NCI-H774 (cell line): ENCODE data around the gene PARM1.

Experiments
- DNase-seq: peaks from one replicate; lab custom pipeline; 2025; lab: John Stamatoyannopoulos, UW

PARM1 gene, protein sequence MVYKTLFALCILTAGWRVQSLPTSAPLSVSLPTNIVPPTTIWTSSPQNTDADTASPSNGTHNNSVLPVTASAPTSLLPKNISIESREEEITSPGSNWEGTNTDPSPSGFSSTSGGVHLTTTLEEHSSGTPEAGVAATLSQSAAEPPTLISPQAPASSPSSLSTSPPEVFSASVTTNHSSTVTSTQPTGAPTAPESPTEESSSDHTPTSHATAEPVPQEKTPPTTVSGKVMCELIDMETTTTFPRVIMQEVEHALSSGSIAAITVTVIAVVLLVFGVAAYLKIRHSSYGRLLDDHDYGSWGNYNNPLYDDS

DNA sequence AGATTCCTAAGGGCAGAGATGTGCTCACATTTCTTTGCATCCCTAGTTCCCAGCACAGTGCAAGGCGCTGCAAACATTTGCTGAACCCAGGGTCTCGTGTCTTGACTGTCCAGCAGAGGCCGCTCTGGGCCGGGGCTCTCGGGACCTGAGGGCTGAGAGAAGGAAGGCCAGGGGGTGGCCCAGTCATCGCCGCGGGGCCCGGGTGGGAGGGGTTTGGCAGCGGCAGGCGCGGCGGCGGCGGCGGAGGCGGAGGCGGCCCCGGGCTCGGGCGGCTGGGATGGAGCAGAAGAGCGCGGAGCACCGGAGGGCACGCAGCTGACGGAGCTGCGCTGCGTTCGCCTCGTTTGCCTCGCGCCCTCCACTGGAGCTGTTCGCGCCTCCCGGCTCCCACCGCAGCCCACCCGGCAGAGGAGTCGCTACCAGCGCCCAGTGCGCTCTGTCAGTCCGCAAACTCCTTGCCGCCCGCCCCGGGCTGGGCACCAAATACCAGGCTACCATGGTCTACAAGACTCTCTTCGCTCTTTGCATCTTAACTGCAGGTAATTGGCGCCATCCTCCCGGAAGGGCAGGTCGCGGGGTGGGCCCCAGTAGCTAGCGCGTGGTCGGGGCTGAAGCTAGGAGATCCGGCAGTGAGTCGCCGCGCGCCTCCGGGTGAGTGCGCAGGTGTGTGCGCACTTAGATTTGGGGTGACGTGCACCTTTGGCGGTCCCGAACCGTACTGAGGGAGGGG, at the start of gene PARM1:
TSS of gene PARM1 (plus strand) at position 285 of the 730 bp plus-strand sequence. CDS start at position 497, 212 bp downstream.
- peak; percentile 82 for DNase-seq

GRCh38 chr4:74884266-74884665, 48.6 kb upstream of the PARM1 start:
- DNase-seq, result no peak

- peak; percentile 43 for DNase-seq
Observed at GRCh38 chr4:74886484-74886883, 46.4 kb upstream of the PARM1 start.

DNA sequence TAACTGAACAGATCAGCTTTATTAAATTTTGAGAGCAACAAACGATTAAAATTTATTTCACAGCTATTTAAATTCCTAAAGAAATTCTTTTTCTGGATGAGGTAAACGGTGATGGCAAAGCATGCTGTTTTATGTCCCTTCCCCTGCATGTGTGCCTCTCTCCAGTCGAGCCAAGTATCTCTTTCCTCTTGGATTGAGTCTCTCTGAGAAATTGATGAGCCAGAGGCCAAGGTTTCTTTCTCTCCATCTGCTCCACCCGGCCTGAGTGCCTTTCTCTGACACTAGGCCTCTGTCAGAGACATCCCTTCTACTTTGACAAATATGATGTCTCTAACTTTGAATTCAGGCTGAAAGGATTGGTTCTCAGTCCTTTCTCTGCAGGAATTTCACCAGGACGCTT, 42.6 kb upstream of the PARM1 start:
- DNase-seq, result no peak

DNA sequence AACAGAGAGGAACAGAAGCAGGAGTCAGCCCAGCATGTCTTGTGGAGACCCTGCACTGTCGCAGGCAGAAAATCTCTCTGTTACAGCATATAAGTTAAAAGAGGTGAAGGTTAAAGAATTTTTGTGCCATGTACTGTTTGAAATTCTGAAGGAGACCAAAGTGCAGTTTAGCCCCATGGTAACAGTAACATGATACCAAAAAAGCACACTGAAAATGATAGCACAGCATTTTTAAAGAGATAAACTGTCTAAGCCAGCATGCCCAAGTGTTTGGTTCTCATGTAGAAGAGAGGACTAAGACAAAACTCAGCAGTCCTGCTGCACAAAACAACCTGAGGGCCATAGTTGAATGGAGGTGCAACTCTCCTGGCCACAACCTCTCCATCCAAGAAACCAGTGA, 41.9 kb upstream of the PARM1 start:
- no peak for DNase-seq

- DNase-seq, result no peak
Observed at GRCh38 chr4:74893171-74893570, 39.7 kb upstream of the PARM1 start.

DNA sequence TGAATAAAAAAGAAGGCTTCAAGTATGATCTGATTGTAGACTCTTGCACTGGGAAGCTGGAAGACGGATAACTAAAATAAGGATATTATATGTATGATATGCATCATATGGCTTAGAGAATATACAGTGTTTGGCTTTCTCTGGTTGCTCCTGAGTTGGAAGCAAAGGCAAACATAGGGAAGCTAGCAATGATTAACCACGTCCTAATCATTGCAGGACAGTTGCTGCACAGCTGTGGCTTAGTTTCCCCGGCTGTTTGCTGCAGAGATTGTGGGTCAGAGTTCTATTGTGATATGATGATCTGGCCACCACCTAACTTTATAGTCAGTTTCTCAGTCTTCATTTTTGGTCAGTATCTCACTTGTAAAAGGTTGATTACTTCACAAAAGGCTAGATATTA, 36.3 kb upstream of the PARM1 start:
- no peak for DNase-seq

GRCh38 chr4:74897386-74897785, 35.5 kb upstream of the PARM1 start:
- no peak for DNase-seq

GRCh38 chr4:74900862-74901261, 32.1 kb upstream of the PARM1 start:
- no peak for DNase-seq

- no peak for DNase-seq
Observed at GRCh38 chr4:74904509-74905065, 28.3 kb upstream of the PARM1 start.

DNA sequence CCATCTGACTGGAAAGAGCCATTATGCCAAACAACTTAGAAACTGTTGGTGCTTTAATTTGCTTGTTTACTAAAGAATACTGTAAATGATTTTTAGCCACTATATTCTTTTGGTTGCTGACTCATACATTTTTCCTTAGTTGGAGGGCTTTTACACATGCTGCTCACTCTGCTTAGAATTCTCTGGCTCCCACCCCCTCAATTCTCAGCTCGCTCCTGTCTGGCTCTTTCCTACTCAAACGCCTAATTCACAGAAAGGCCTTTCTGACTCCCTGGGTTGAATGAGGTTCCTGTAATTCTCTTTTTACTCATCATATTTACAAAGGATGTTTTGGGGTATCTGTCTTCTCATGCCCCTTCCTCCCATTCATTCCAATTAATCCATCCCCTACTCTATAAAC, 26.1 kb upstream of the PARM1 start:
- no peak for DNase-seq

DNA sequence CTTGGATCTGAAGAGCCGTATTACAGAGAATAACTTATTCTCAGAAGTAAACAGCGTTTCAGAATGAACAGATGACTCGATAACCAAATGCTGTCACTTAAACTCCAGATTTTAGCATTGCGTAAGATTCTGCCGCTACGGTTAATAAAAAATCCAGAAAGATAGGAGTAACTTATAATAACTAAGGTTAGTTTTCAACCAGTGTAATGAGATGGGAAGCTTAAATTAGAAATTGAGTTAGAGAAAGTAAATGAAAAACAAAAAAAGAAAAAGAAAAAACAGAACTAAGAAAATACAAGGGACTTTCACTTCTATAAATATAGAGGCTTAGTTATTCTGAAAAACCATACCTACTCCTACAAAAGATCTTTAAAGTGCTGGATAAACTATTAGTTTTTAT, 13.1 kb upstream of the PARM1 start:
- no peak for DNase-seq

GRCh38 chr4:74920704-74921103, 12.2 kb upstream of the PARM1 start:
- DNase-seq, result no peak

DNA sequence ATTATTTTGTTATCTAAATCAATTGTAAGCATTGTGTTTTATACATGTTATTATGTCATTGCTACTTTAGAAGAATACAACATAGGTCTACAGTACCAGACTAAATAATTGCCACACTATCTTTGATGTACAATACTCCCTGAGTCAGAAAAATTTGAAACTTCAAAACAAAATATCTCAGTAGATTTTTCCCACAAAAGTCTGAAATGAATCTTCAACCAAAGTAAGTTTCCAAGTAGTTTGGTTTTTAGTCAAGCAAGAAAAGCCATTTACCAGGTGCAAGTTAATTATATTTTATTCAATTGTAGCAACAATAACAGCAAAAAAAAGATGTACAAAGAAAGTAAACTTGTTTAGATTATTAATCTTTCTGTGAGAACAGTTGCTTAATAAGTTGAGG, 11.4 kb upstream of the PARM1 start:
- no peak for DNase-seq

DNA sequence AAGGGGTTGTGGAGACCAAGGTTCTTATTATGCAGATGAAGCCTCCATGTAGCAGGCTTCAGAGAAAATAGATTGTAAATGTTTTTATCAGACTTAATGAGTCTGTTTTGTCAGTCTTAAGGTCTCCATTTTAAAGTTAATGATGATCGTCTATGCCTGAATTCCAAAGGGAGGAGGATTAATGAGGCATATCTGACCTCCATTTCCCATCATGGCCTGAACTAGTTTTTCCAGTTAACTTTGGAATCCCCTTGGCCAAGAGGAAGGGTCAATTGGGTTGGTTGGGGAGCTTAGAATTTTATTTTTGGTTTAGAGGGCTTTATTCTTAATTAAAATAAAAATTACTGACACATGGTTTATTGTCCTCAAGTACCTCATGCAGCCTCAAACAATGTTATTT, 6.9 kb upstream of the PARM1 start:
- DNase-seq, result no peak

- no peak for DNase-seq
Observed at GRCh38 chr4:74930162-74930561, 2.8 kb upstream of the PARM1 start.

- DNase-seq, result no peak
Observed at GRCh38 chr4:74931376-74931775, 1.5 kb upstream of the PARM1 start.

DNA sequence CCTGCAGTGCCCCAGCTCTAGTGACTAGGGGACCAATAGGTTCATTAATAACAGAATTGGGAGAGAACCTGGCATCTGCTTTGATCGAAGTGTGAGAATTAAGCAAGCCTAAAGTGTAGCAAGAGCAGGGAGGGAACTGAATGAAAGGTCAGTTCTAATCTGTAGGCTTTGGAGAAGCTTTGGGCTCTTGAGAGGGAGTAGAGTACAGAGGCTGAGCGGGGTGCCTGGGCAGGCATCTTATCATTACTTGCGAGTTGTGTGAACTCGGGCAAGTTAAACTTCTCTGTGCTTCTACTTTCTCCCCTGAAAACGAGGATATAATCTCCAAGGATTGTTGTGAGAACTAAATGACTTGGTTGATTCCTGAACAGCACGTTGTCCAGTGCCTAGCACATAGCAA, 906 bp upstream of the PARM1 start:
- no peak for DNase-seq

DNA sequence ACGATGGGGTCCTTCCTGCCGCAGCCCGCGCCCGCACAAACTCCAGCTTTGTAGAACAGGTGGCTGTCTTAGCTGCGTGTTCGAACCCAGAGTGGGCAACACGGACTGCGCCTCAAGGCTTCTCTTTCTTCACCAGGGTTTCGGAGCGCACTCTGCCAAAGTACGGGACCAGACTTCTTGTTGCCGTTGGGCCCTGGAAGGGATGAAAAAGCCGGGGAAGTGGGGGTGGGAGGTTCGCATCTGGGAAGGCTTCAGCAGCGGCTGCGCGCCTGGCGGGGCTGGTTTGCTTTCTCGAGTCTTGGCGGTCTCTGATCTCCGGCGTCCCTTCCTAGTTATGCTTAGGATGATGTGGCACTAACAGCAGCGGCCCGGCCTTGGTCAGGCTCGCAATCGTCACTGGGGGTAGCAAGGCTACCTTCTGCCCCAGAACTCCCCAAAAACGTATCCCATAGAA, 673 bp downstream of the PARM1 start:
- no peak for DNase-seq

GRCh38 chr4:74934016-74934831, 1.3 kb downstream of the PARM1 start:
- DNase-seq, result peak; percentile 25

DNA sequence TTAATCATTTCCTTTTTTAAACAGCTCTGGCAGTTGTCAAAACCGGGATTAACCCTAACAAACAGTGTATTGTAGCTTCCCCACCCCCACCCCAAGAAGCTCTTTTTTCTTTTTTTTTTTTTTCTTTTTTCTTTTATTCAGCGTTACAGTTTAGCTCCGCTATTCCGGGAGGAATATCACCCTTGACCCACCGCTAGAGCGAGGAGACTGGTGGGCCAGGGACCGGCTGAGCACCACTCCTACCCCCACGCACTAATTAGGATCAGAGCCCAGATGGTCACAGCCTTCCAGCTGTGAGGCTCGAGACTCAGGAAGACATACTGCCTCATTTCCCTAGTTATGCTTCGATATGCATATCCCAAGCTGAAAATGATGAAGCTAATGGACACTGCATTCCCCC, 2.0 kb downstream of the PARM1 start:
- DNase-seq, result no peak

DNA sequence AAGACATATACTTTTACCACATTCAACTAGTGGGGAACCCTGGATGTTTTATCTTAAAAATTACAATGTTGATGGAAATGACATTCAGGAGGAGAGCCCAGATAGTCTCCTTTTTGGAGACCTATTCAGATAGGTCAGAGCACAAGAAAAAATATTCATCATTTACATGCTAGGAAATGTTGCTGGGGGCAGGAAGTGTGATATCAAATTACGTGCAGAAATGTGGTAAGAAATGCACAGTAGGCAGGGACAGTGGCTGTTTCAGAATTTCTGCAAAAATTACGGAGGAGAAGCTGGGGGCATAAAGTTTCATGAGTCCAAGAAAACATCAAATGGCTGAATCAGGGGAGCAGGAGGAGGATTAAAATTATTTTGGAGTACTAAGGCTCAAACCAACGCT, 8.2 kb downstream of the PARM1 start:
- DNase-seq, result no peak
